ENCODE results near the gene VWA8. TPM values are rescaled to one million over a fixed set of nuclear protein-coding genes. Genes with fewer than 3 reads are reported as not detected.

The VWA8 gene
- total RNA-seq, 1 donor from 2014 or later: 15.8 TPM

- H3K4me1 Mint-ChIP-seq (ENCODE audit: unreplicated experiment): no peaks in the 10 kb centered on the region
- H3K36me3 Mint-ChIP-seq (ENCODE audit: unreplicated experiment): no peaks in the 10 kb centered on the region
- no peak for TF ChIP-seq CTCF (IDR thresholded peaks at IDR 0.05)
- H3K27me3 Mint-ChIP-seq (ENCODE audit: unreplicated experiment): no peaks in the 10 kb centered on the region
- no peak for DNase-seq (ENCODE audit: extremely low spot score, unreplicated experiment)
- no peak overlapping the region for H3K4me3 Mint-ChIP-seq (ENCODE audit: unreplicated experiment)
- H3K27ac Mint-ChIP-seq (ENCODE audit: unreplicated experiment): no peak overlapping the region
- H3K9me3 Mint-ChIP-seq (ENCODE audit: unreplicated experiment): no peaks in the 10 kb centered on the region
These were observed 31.0 kb upstream of the VWA8 start for GRCh38 chr13:41991936-41992335.

GRCh38 chr13:41988244-41988643, 27.3 kb upstream of the VWA8 start:
- Mint-ChIP-seq H3K4me1 (ENCODE audit: unreplicated experiment) (peaks cover 7% of the 10 kb centered on the region), H3K9me3 (ENCODE audit: unreplicated experiment) (no peaks in the 10 kb centered on the region), H3K36me3 (ENCODE audit: unreplicated experiment) (no peaks in the 10 kb centered on the region), H3K27me3 (ENCODE audit: unreplicated experiment) (peaks cover 3% of the 10 kb centered on the region), H3K27ac (ENCODE audit: unreplicated experiment) (no peak overlapping the region), H3K4me3 (ENCODE audit: unreplicated experiment) (no peak overlapping the region)
- no peak for TF ChIP-seq CTCF (IDR thresholded peaks at IDR 0.05)
- no peak for DNase-seq (ENCODE audit: extremely low spot score, unreplicated experiment)

- Mint-ChIP-seq H3K27ac (ENCODE audit: unreplicated experiment) (no peak overlapping the region), H3K4me1 (ENCODE audit: unreplicated experiment) (peaks cover 7% of the 10 kb centered on the region), H3K9me3 (ENCODE audit: unreplicated experiment) (no peaks in the 10 kb centered on the region), H3K36me3 (ENCODE audit: unreplicated experiment) (no peaks in the 10 kb centered on the region), H3K27me3 (ENCODE audit: unreplicated experiment) (peaks cover 3% of the 10 kb centered on the region), H3K4me3 (ENCODE audit: unreplicated experiment) (no peak overlapping the region)
- DNase-seq (ENCODE audit: extremely low spot score, unreplicated experiment): no peak
- no peak for TF ChIP-seq CTCF (IDR thresholded peaks at IDR 0.05)
These were observed 25.0 kb upstream of the VWA8 start for GRCh38 chr13:41985788-41986508.

- Mint-ChIP-seq H3K4me3 (ENCODE audit: unreplicated experiment) (no peak overlapping the region), H3K36me3 (ENCODE audit: unreplicated experiment) (no peaks in the 10 kb centered on the region), H3K27ac (ENCODE audit: unreplicated experiment) (no peak overlapping the region), H3K27me3 (ENCODE audit: unreplicated experiment) (peaks cover 3% of the 10 kb centered on the region), H3K4me1 (ENCODE audit: unreplicated experiment) (peaks cover 7% of the 10 kb centered on the region), H3K9me3 (ENCODE audit: unreplicated experiment) (no peaks in the 10 kb centered on the region)
- no peak for TF ChIP-seq CTCF (IDR thresholded peaks at IDR 0.05)
- no peak for DNase-seq (ENCODE audit: extremely low spot score, unreplicated experiment)
These were observed 21.2 kb upstream of the VWA8 start for GRCh38 chr13:41981951-41982715.

- Mint-ChIP-seq H3K36me3 (ENCODE audit: unreplicated experiment) (no peaks in the 10 kb centered on the region), H3K27ac (ENCODE audit: unreplicated experiment) (no peak overlapping the region), H3K4me1 (ENCODE audit: unreplicated experiment) (no peaks in the 10 kb centered on the region), H3K4me3 (ENCODE audit: unreplicated experiment) (no peak overlapping the region), H3K27me3 (ENCODE audit: unreplicated experiment) (no peaks in the 10 kb centered on the region), H3K9me3 (ENCODE audit: unreplicated experiment) (no peaks in the 10 kb centered on the region)
- DNase-seq (ENCODE audit: extremely low spot score, unreplicated experiment): no peak
- TF ChIP-seq CTCF (IDR thresholded peaks at IDR 0.05): no peak
These were observed 17.1 kb upstream of the VWA8 start for GRCh38 chr13:41978007-41978406.
